HAP-1 (cell line): ENCODE results near the gene NME9.

ENCODE experiments used
- DNase-seq, 2 experiments: peaks; one replicate each; pipeline ENCODE4 v3.0.0-alpha.2; 2016 to 2020; ENCODE audit warnings: low spot score in 2 of 2
- H3K27me3 ChIP-seq: fragments of 250-450 bp; sonication (Bioruptor Pico); 2 replicates; pipeline ENCODE4 v1.5.1; 2020; ENCODE audit warnings: low read depth, mild to moderate bottlenecking, moderate library complexity
- H3K36me3 ChIP-seq: fragments of 250-450 bp; sonication (Bioruptor Pico); replicated peaks from 2 replicates; pipeline ENCODE4 v1.5.1; 2020; ENCODE audit warnings: mild to moderate bottlenecking
- H3K4me1 ChIP-seq: fragments of 250-450 bp; sonication (Bioruptor Pico); 2 replicates; pipeline ENCODE4 v1.5.1; 2020; ENCODE audit warnings: mild to moderate bottlenecking
- H3K4me3 ChIP-seq: fragments of 250-450 bp; sonication (Bioruptor Pico); 2 replicates; pipeline ENCODE4 v1.5.1; 2020; ENCODE audit warnings: mild to moderate bottlenecking, moderate library complexity
- H3K9me3 ChIP-seq: fragments of 250-450 bp; sonication (Bioruptor Pico); 2 replicates; pipeline ENCODE4 v1.5.1; 2020; ENCODE audit warnings: mild to moderate bottlenecking, moderate library complexity
- in situ Hi-C: fragments of 300-500 bp; cut with MboI; formaldehyde crosslinking; loops from 3 replicates; pipeline ENCODE4 v1.14.3; 2020; ENCODE audit warnings: low sequenced_read_pairs, inconsistent platforms, mixed read lengths

The NME9 gene

GRCh38 chr3:138307899-138308298 is 21.8 kb downstream of the NME9 start:
- in situ Hi-C loops, result no loop called here
- Histone ChIP-seq H3K36me3 (no peaks in the 10 kb centered on the region), H3K27me3 (peaks cover 16% of the 10 kb centered on the region; the same call in 1 of the 2 replicates), H3K4me3 (no peak overlapping the region), H3K9me3 (no peaks in the 10 kb centered on the region), H3K4me1 (no peaks in the 10 kb centered on the region)
- DNase-seq, result no peak

- Histone ChIP-seq H3K4me1 (no peaks in the 10 kb centered on the region), H3K36me3 (no peaks in the 10 kb centered on the region; the same call in 1 of the 2 replicates), H3K27me3 (no peaks in the 10 kb centered on the region), H3K9me3 (no peaks in the 10 kb centered on the region), H3K4me3 (no peak overlapping the region)
- in situ Hi-C loops, result no loop called here
- no peak for DNase-seq
Measured at GRCh38 chr3:138303474-138303873, 26.2 kb downstream of the NME9 start.

GRCh38 chr3:138300647-138301046 is 29.0 kb downstream of the NME9 start:
- no peaks in the 10 kb centered on the region for H3K4me1 ChIP-seq
- no peak for DNase-seq
- H3K36me3 ChIP-seq, result peaks cover 3% of the 10 kb centered on the region; the same call in 1 of the 2 replicates
- no peaks in the 10 kb centered on the region for H3K27me3 ChIP-seq
- H3K9me3 ChIP-seq, result no peaks in the 10 kb centered on the region
- H3K4me3 ChIP-seq, result no peak overlapping the region
- in situ Hi-C loops, result no loop called here

GRCh38 chr3:138297876-138298275 is 31.8 kb downstream of the NME9 start:
- H3K4me3 ChIP-seq, result no peak overlapping the region
- in situ Hi-C loops, result no loop called here
- no peaks in the 10 kb centered on the region for H3K9me3 ChIP-seq
- H3K36me3 ChIP-seq, result peaks cover 9% of the 10 kb centered on the region; the same call in 1 of the 2 replicates
- H3K4me1 ChIP-seq, result no peaks in the 10 kb centered on the region
- DNase-seq, result no peak
- no peaks in the 10 kb centered on the region for H3K27me3 ChIP-seq

- H3K4me3 ChIP-seq, result no peak overlapping the region
- no peaks in the 10 kb centered on the region for H3K4me1 ChIP-seq
- no peaks in the 10 kb centered on the region for H3K9me3 ChIP-seq
- in situ Hi-C loops, result no loop called here
- H3K36me3 ChIP-seq, result peaks cover 9% of the 10 kb centered on the region; the same call in 1 of the 2 replicates
- no peaks in the 10 kb centered on the region for H3K27me3 ChIP-seq
- no peak for DNase-seq
Measured at GRCh38 chr3:138297059-138297607, 32.5 kb downstream of the NME9 start.

DNA sequence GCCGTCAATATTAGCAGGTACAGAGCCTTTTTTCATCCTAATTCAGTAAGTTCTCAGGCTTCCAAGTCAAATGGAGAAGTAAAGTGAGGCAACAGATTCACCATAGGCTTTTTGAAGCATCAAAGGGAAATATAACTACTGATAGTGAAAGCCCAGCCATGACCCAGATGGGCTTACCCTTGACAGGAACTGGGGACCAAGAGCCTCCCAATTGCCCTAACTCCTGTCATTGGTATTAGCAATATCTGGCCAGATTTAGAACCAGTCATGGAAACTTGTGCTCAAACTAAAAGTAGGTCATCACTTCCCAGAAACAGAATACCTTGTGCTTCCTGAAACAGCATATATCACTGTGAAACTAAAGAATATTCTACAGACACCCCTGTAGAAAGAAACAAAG is 33.0 kb downstream of the NME9 start:
- in situ Hi-C loops, result no loop called here
- peaks cover 9% of the 10 kb centered on the region for H3K36me3 ChIP-seq
- no peaks in the 10 kb centered on the region for H3K9me3 ChIP-seq
- no peaks in the 10 kb centered on the region for H3K27me3 ChIP-seq
- no peaks in the 10 kb centered on the region for H3K4me1 ChIP-seq
- no peak overlapping the region for H3K4me3 ChIP-seq
- DNase-seq, result no peak

GRCh38 chr3:138289701-138290100 is 40.0 kb downstream of the NME9 start:
- no peak overlapping the region for H3K4me3 ChIP-seq
- H3K36me3 ChIP-seq, result peaks cover 16% of the 10 kb centered on the region
- DNase-seq, result no peak
- no peaks in the 10 kb centered on the region for H3K27me3 ChIP-seq
- in situ Hi-C loops, result no loop called here
- no peaks in the 10 kb centered on the region for H3K4me1 ChIP-seq
- H3K9me3 ChIP-seq, result no peaks in the 10 kb centered on the region

DNA sequence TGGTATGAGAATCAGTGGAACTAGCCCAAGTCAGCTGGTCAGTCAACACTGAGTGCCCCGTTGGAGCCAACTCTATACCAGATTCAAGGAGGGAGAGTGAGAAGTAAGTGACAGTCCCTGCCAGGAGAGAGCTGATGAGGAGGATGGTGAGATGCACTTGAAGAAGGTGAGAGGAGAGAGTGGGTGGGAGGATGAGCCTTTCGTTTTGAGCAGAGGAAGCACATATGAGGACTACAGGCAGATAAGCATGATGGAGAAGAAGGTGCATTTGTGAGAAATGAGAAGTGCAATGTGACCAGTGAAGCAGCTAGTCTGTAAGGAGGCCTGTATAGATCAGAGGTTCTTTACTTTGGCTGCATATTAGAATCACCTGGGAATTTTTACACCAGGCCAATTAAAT is 40.4 kb downstream of the NME9 start:
- no peak for DNase-seq
- in situ Hi-C loops, result no loop called here
- Histone ChIP-seq H3K36me3 (peaks cover 16% of the 10 kb centered on the region), H3K4me1 (no peaks in the 10 kb centered on the region), H3K9me3 (no peaks in the 10 kb centered on the region), H3K4me3 (no peak overlapping the region), H3K27me3 (no peaks in the 10 kb centered on the region)

DNA sequence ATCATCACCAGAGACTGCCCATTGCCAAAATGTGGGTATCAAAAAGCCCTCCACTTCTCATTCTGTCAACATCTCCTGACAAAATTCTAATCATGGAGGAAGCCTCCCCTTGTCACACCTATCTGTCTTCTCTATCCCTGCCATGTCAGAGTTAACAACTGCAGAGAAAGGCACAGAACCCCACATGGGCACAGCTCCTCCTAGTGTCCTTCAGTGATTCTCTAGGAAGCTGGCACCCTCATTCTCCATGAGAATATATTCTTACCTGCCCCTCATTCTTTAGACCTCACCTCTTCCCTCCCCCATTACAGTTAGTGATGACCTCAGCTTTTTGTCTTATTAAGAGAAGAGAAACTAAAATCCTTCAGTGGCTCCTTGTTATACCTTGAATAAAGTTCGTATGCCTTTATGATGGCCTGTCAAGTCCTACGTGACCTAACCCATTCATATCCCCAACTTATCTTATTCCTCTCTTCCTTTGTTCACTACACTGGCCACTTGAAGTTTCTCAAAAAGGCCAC is 44.6 kb downstream of the NME9 start:
- in situ Hi-C loops, result no loop called here
- no peaks in the 10 kb centered on the region for H3K27me3 ChIP-seq
- no peaks in the 10 kb centered on the region for H3K4me1 ChIP-seq
- no peak for DNase-seq
- H3K36me3 ChIP-seq, result peaks cover 10% of the 10 kb centered on the region
- no peaks in the 10 kb centered on the region for H3K9me3 ChIP-seq
- H3K4me3 ChIP-seq, result no peak overlapping the region

DNA sequence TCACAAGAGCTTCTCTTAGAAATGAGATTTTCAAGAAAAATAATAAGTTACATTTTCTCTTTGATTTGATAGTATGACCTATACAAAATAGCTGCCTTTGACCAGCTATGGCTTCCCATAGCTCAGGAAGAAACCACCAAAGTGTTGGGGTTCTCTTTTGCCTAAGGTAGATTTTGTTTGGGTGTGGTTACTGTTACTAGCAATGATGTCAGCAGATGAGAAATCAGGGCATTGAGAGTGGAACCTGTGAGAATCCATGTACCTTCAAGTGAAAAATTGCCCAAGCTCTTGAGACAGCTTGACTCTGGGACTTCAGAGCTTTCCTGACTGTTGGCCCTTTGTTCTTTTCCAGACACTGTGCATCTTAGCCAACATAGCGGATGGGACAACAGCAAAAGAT is 45.6 kb downstream of the NME9 start:
- H3K9me3 ChIP-seq, result no peaks in the 10 kb centered on the region
- no peaks in the 10 kb centered on the region for H3K4me1 ChIP-seq
- in situ Hi-C loops, result no loop called here
- no peak overlapping the region for H3K4me3 ChIP-seq
- DNase-seq, result no peak
- H3K27me3 ChIP-seq, result no peaks in the 10 kb centered on the region
- peaks cover 5% of the 10 kb centered on the region for H3K36me3 ChIP-seq

- Histone ChIP-seq H3K36me3 (peaks cover 4% of the 10 kb centered on the region), H3K4me1 (no peaks in the 10 kb centered on the region), H3K9me3 (no peaks in the 10 kb centered on the region), H3K4me3 (no peak overlapping the region), H3K27me3 (no peaks in the 10 kb centered on the region)
- in situ Hi-C loops, result no loop called here
- no peak for DNase-seq
Measured at GRCh38 chr3:138282836-138283235, 46.8 kb downstream of the NME9 start.

GRCh38 chr3:138281561-138281960 is 48.1 kb downstream of the NME9 start:
- no peaks in the 10 kb centered on the region for H3K9me3 ChIP-seq
- H3K27me3 ChIP-seq, result no peaks in the 10 kb centered on the region
- in situ Hi-C loops, result no loop called here
- no peak for DNase-seq
- peaks cover 3% of the 10 kb centered on the region; the same call in 1 of the 2 replicates for H3K36me3 ChIP-seq
- no peaks in the 10 kb centered on the region for H3K4me1 ChIP-seq
- H3K4me3 ChIP-seq, result no peak overlapping the region

- peaks cover 23% of the 10 kb centered on the region for H3K36me3 ChIP-seq
- no peak for DNase-seq
Measured at GRCh38 chr3:138271189-138271794, 58.4 kb downstream of the NME9 start.

GRCh38 chr3:138270245-138270644 is 59.4 kb downstream of the NME9 start:
- H3K36me3 ChIP-seq, result peaks cover 23% of the 10 kb centered on the region
- in situ Hi-C loops, result no loop called here

More at GRCh38 chr3:138271189-138271794, 58.4 kb downstream of the NME9 start:
- Histone ChIP-seq H3K4me3 (no peak overlapping the region), H3K27me3 (no peaks in the 10 kb centered on the region), H3K4me1 (no peaks in the 10 kb centered on the region), H3K9me3 (no peaks in the 10 kb centered on the region)
- in situ Hi-C loops, result no loop called here

More at GRCh38 chr3:138270245-138270644, 59.4 kb downstream of the NME9 start:
- H3K27me3 ChIP-seq, result no peaks in the 10 kb centered on the region
- H3K4me1 ChIP-seq, result no peaks in the 10 kb centered on the region
- DNase-seq, result no peak
- no peaks in the 10 kb centered on the region for H3K9me3 ChIP-seq
- no peak overlapping the region for H3K4me3 ChIP-seq
